Embryonic facial prominence (tissue), 1 donor: ENCODE measurements around the gene SVOP.

ENCODE experiments used
- DNase-seq: peaks from one replicate; pipeline ENCODE4 v3.0.0-alpha.2; 2016; ENCODE audit errors: extremely low spot score

The SVOP gene

DNA sequence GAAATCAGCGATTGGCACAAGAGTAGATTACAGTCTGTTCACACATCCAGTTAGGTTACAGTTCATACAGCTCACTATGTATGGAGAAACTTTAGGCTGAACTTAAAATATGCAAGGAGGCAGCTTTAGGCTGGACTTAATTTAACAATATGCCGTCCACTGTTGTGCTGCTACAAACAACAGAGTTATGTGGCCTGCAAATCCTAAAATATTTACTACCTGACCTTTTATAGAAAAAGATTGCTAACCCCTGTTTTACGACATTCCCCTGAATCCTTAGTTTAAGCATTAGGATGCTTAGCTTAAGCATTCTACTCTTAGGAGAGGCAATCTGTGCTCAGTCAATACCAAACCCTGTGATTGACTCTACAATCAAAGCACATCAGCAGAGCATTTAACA lies 90.1 kb downstream of the SVOP start:
- no peak for DNase-seq

DNA sequence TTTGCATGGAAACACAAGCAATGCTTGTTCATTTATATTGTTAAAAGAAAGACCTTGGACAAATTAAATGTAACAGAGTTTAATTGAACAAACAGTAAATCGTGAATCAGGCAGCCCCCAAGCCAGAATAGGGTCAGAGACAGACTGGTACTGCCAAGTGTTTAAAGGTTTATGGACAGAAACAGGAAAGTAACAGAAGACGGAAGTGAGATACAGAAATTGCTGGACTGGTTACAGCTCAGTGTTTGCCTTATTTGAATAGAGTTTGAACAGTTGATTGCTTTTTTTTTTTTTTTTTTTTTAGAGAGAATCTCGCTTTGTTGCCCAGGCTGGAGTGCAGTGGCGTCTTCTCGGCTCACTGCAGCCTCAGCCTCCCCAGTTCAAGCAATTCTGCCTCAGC lies 90.7 kb downstream of the SVOP start:
- DNase-seq: no peak

DNA sequence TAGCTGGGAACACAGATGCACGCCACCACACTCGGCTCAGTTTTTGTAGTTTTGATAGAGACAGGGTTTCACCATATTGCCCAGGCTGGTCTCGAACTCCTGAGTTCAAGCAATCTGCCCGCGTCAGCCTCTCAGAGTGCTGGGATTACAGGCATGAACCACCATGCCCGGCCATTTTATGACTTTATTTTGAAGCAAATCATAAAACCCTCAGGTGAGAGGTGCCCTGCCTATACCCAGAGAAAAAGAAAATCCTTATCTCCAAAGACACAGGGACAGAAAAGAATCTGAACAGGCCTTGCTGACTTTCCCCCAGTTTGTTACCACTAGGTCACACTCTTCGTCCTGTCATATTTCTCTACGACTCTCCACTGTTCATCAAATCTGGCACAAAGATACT lies 92.2 kb downstream of the SVOP start:
- no peak for DNase-seq

DNA sequence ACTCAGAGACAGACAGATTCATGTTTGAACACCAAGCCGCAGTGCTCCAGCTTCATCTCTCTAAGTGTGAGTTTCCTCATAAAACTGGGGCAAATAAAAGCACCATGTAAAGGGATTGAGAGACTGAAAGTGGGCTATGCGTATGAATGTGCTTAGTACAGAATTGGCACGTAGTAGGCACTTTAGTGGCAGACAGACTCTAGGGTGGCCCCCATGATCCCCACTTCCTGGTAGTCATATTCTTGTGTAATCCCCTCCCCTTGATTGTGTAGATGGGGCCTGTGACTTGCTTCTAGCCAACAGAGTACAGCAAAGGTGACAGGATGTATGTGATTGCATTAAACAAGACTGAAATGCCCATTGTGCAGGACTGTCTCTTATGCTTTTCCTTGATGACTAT lies 98.0 kb downstream of the SVOP start:
- DNase-seq: no peak

DNA sequence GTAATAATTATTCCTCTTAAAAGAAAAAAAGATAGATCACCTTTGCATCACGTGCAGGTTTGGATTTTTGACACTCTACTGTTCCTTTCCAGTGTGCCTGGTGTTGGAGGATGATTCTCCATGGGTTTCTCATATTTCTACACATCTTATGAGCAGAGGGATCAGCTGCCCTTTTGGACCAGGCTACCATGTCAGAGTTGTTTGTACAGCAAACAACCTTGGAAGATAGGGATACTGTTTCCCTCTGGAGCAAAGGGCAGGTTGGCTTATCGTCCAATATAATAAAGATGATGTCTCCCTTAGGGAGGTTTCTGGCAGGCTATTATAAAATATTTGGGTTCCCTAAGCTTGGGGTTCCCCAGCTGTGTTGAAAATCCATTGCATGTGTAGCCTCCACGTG lies 98.9 kb downstream of the SVOP start:
- no peak for DNase-seq

DNA sequence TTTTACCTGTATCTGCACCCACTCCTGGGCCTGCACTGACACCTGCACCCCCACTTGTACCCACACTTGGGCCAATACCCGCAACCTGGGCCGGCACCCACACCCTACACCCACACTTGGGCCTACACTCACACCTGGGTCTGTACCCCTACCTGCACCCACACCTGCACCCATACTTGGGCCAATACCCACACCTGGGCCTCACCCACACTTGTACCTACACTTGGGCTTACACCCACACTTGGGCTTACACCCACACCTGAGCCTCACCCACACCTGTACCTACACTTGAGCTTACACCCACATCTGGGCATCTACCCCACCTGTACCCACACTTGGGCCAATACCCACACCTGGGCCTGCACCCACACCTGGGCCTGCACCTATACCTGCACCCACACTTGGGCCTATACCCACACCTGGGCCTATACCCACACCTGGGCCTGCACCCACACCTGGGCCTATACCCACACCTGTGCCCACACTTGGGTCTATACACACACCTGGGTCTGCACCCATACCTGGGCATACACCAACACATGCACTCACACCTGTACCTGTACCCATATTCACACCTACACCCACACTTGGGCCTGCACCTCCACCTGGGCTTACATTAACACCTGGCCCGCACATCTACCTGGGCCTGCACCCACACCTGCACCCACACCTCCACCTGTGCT lies 101.8 kb downstream of the SVOP start:
- DNase-seq: no peak

DNA sequence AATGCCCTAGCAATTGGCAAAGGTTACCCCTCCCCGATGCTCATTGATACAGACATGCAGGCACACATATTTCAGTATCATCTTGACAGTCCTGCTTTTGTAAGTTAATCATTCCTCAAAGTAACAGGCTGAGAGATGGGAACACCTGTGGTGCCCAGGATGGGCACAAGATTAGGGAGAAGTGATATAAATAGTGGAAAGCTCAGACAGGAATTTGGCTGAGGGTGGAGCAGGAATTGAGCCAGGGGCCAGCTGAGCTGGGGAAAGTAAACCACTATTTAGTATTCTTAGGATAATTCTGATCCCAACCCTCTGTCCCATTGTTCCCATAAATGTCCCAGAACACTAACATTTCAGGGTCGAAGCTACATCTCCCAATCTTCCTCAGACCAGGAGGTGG lies 102.7 kb downstream of the SVOP start:
- no peak for DNase-seq

DNA sequence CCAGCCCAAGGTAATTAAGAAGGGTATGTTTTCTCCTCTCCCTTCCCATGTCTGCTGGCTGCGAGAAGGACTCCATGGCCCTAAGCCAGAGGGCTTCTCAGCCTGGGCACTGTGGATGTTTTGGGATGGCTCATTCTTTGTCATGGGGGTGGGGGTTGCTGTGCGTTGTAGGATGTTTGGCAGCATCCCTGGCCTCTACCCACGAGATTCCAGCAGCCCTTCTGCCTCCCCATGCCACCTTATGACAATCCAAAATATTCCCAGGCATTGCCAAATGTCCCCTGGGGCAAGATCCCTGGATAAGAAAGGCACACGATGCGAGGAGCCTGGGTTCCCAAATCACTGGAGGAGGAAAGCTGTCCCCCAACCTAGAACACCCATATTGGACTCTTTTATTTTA lies 104.5 kb downstream of the SVOP start:
- no peak for DNase-seq

DNA sequence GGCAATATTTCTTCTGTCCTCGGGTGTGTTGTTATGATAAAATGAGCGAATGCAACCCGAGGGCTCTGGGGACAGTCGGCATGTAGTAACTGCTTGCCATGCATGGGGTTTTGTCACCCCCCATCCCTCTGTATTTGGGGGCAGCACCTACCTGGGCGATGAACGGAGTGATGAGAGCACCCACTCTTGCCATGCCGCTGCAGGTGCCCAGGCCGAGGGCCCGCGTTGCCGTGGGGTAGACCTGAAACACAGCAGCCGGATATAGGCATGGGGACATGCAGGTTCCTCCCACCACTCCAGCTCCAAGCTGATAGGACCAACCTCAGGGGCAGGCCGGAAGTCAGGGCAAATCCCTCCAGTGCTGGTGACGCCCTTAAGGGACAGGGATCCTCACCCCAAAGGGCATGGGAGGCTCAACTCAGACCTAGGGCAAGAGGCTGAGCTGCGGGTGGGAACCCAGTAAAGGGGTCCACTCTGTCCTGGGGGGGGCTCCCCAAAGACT lies 105.2 kb downstream of the SVOP start:
- DNase-seq: no peak

DNA sequence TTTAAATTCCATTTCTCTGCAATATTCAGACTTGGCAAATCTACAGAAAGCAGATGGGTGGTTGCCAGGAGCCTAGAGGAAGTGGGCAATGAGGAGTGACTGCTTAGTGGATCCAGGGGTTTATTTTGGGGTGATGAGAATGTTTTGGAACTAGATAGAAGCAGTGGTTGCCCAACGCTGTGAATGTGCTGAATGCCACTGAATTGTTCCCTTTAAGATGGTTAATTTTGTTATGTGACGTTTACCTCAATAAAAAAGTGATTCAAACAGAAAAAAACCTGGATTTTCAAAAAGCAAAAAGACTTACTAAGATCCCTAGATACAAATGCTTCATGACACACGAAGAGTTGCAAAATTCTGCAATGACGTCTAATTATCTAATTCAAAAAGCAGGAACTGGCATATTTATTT lies 106.7 kb downstream of the SVOP start:
- DNase-seq: no peak

DNA sequence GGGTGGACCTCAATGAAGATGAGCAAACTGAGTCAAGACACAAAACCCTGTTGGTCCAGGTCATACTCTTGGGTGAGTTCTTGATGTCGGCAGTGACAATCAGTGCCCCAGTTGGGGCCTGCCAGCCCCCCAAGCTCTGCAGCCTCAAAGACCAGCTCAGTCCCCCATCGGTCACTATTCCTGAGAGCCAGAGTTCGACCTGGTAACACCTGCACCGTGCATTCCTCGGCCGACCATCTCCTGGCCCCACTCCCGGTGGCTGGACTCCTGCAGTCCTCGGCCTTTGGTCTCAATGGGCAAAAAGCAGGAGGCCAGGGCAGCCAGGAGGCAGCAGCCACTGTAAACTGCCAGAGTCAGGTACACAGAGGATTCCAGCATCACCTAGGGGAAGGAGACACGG lies 108.5 kb downstream of the SVOP start:
- DNase-seq: no peak

DNA sequence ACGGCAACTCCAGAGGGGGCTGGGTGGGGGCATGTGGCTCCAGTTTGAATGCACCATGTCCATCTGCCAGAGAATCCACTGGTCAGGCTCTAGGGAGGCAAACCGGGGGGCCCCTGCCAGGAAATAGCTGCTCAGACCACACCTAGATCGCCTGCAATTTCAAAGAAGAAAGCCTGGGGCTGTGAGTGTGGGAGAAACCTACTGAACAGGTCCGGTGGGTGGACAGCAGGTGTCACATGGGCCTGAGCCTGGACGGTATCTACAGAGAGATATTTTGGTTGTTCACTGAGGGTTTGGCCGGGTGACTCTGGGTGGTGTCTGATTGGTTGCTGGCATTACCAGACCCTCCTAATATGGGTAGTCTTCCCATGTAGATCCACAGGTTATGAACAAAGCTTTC lies 109.0 kb downstream of the SVOP start:
- no peak for DNase-seq

DNA sequence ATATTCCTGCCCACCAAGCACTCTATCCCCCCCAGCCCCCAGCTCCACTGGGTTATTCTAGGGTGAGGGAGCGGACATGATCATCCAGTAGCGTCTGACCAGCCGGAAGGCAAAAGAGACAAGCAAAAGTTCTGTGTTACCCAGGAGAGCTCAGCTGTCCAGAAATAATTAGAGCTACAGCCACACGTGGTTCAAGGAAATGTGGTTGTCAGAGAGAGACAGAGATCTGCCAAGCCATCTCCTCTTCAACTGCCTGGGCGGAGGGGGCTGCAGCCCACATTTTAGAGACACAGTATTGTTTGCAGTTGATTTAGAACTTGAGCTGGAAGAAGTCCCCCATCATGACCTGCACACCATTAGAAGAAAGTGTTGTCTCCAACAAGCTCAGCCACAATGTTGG lies 110.5 kb downstream of the SVOP start:
- DNase-seq: no peak

DNA sequence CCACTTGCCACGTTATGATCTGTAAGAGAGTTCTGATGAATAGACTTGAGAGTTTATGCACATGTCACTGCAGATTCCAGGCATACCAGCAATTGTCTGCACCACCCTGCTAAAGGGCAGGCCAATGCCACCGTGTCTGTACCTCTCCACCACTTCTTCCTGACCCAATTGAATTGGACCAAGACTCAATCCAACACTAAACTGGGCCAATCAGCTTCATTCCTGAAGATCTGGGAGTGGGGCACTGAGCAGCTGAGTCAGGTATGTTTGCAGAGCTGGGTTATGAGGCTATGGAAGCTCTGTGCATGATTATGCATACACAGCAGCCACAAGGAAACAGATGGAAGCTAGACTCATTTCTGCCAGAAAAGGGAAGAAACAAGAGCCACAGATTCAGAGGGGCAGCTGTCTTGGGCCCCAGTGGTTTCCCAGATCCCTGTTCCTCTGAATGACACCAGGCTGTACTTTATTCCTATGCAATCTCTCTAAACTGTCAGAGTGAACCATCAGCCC lies 113.0 kb downstream of the SVOP start:
- no peak for DNase-seq

DNA sequence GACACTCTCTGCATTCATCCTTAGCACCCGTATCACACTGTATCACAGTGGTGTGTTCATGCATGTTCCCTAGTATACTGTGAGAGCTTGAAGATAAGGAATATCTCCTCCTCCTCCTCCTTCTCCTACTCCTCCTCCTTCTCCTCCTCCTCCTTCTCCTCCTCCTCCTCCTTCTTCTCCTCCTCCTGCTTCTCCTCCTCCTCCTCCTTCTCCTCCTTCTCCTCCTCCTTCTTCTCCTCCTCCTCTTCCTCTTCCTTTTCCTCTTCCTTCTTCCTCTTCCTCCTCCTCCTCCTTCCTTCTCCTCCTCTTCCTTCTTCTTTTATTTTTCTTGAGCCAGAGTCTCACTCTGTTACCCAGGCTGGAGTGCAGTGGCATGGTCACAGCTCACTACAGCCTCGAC lies 113.9 kb downstream of the SVOP start:
- DNase-seq: no peak

DNA sequence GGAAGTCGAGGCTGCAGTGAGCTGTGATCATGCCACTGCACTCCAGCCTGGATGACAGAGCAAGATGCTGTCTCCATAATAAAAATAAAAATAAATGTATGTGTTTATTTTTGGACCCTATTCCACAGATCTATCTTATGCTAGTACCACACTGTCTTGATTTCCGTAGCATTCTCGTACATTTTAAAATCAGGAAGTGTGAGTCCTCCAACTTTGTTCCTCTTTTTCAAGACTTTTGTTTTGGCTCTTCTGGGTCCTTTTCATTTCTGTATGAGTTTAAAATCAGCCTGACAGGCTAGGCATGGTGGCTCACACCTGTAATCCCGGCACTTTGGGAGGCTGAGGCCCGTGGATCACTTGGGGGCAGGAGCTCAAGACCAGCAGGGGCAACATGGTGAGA lies 115.1 kb downstream of the SVOP start:
- no peak for DNase-seq

DNA sequence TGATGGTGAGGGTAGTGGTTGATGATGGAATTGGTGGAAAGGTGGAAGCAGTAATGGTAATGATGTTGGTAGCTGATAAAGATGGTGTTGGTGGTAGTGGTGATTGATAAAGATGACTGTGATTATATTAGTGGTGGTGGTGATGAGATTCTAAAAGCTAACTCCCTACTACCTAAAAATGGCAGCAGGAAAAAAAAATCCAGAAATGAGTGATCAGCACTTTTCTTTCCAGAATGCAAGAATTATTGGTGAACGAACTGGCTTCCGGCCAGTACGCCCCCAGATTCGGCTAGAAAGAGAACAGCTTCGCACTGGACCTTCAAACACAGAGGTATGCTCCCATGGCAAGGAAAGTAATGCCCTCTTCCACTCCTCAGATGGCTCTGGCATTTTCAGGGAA lies 121.7 kb downstream of the SVOP start:
- DNase-seq: no peak

DNA sequence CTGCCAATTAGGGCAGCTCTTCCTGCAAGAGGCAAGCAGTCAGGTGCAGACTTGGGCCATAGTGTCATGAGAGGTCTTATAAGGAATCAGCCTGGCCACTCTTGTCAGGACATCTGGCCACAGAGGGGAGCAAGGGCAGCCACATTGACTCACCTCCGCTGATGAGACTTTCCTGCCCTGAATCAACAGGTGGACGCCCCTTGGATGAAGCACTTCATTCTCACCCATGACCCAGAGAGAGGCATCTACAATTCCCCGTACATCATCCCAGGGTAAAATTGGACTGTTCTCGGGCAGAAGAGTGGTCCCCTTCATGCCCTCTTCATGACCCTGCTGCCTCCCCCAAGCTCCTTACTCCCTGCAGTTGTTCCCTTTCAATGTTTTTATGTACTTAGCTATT lies 124.1 kb downstream of the SVOP start:
- DNase-seq: no peak

DNA sequence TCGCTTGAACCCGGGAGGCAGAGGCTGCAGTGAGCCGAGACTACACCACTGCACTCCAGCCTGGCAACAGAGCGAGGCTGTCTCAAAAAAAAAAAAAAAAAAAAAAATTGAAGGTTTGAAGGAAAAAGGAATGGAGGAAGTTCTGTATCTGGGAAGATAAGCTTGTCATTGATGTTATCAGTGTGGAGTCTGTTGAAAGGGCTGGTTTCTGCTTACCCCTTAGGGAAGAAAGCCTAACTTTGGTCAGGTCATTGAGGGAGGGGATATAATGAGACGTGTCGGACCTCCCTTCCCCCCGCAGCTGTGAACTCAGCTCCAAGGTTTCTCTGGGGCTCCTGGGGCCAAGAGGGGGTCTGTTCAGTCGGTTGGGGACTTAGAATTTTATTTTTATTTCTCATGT lies 124.5 kb downstream of the SVOP start:
- no peak for DNase-seq

DNA sequence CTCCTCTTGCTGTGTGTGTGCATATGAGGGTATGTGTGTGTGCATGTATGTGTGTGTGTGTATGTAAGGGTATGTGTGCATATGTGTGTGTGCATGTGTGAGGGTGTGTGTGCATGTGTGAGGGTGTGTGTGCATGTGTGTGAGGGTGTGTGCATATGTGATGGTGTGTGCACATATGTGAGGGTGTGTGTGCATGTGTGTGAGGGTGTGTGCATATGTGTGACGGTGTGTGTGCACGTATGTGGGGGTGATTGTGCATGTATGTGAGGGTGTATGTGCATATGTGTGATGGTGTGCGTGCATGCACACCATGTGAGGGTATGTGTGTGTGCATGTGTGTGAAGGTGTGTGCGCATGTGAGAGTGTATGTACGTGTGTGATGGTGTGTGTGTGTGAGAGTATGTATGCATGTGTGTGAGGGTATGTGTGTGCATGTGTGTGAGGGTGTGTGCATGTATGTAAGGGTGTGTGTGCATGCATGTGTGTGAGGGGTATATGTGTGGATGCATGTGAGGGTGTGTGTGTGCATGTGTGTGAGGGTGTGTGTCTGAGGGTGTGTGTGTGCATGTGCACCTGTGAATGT lies 125.6 kb downstream of the SVOP start:
- DNase-seq: no peak

DNA sequence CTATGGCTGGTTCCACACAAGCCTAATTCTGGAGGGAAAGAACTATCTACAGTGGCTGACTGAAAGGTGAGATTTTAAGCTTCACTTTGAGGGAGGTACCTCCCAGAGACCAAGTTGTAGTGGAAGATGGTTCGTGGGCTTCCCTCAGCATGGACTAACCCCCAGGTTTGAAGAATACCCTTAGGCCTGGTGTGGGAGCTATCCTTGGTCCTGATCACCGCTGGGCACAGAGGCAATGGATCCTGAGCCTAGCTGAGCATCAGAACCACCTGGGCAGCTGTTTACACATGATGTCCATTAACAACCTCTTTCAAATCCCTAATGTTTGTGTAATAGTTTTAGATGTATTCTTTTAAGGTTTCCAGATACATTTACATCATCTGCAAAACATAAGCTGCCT lies 130.7 kb downstream of the SVOP start:
- DNase-seq: no peak

DNA sequence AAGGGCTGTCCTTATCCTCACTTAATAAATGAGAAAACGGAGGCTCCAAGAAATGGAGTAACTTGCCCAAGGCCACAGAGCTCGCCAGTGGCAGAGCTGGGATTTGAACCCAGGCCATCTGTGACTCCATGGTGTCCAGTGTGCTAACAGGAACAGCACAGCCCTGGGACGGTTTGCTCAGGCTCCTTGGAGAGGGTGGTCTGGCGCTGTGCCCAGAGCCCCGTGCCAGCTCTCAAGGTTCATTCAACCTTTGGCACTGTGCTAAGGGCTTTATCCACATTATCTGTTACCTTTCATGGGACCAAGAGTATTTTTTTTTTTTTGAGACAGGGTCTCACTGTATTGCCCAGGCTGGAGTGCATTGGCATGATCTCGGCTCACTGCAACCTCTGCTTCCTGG lies 132.8 kb downstream of the SVOP start:
- DNase-seq: no peak

DNA sequence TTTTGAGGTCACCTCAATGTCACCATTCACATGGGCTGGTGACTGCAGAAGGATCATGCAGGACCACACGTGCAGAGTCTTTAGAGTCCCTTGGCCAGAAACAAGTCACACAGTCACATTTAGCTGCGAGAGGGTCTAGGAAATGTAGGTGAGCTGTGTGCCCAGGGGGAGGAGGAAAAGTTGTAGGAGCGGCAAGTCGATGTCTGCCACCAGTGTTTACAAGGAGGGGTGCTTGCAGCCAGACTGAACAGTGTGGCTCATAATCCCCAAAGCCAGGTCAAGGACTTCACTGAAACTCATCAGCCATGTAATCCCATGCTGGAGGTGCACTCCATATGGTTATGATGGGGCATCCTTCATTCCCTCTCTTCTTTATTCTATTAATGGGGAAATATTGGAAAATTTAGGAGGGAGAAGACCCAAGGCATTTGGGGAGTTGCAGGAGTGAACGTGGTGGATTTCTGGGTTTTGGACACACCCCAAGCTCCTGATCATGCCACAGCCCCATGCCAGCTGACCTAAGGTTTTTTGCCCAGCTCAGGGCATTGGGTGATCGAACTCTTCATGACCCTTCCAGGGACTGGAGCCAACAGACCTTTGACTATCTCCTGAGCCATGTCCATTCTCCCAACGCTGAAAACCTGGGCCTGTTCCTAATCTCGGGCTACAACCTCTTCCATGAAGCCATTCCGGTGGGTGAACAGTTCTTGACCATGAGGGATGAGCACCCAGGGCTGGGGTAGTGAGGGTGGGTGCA lies 133.8 kb downstream of the SVOP start:
- no peak for DNase-seq
